GM19240 (cell line): Measurements from ENCODE around the gene MRPL16.
"Not testable (repeated sequence)": the region's sequence is repeated elsewhere in the genome, so short reads cannot be mapped to it uniquely, and the experiment has no call there.

Source experiments
- DNase-seq: peaks from one replicate; pipeline ENCODE4 v3.0.0; 2011; ENCODE audit warnings: low spot score; ENCODE audit not compliant: insufficient read length

MRPL16 gene

DNA sequence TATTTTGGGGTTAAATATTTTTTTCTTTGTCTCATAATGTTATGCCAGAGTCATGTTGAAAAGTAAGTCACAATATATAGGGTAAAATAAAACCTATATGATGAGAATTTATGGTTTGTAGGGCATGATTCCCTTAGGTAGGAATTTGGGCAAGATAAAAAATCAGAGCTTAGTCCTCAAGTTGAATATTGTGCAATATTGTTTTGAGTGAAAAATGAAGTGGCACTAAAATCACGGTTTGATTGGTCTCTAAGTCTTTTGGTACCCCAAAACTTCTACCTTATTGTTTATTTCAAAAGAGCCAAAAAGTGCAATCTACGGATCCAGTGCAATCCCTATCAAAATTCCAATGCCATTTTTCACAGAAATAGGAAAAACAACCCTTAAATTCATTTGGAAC, 1.6 kb upstream of the MRPL16 start:
- DNase-seq, result no peak

DNA sequence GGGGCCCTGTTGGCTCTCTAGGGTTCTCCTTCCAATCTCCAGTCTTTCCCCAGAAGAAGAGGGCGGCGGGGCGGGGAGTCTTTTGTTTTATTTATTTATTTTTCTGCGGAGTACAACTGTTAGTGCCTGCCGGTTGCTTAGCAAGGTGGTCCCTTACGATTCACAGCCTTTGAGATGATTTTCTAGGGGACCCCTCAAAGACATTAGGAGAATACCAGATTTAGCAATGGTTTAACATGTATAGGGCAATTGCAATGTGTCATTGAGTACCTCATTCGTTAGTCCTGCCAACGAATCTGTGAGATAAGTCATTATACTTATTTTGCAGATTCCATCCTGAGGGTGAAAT, 307 bp upstream of the MRPL16 start:
- no peak for DNase-seq

DNA sequence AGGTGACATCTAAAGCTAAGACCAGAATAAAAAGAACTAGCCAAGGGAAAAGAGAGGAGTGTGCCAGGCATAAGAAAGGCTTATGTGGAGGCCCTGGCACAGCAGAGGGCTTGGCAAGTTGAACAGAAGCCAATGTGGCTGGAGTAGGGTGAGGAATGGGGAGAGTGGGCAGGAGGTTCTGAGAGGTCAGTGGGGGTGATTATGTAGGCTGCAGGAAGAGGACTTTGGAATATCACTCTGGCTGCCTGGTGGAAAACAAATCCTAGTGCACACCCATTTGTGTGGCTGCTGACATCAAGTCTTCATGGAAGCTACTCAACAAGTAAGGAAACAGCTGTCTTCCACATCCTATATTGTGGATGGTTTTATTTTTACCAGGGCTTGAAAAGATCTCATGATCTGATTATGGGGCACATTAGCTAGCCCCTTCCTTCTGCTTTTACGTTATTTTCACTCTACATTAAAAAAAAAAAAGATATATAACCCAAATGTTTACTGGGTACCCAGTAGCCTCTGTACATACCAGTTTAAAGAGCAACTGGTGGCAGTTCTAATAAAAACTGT, 3.4 kb downstream of the MRPL16 start:
- no peak for DNase-seq

DNA sequence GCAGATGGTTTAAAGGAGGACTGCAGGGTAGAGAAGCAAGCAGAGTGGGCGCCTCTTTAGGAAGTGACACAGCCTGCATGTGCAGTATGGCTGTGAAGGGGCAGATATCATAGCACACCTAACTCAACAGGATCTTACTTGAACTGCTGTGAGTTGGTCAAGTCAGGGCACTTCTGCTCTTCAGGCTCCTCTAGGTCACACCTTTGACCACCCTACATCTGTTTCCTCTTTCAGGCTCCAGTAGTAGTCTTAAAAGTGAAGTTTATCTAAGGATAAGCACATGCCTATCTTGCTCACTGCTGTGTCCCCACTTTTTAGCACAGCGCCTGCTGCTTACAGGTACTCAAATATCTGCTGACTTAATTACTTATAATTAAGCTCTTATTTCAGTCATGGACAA, 6.5 kb downstream of the MRPL16 start:
- DNase-seq, result no peak

DNA sequence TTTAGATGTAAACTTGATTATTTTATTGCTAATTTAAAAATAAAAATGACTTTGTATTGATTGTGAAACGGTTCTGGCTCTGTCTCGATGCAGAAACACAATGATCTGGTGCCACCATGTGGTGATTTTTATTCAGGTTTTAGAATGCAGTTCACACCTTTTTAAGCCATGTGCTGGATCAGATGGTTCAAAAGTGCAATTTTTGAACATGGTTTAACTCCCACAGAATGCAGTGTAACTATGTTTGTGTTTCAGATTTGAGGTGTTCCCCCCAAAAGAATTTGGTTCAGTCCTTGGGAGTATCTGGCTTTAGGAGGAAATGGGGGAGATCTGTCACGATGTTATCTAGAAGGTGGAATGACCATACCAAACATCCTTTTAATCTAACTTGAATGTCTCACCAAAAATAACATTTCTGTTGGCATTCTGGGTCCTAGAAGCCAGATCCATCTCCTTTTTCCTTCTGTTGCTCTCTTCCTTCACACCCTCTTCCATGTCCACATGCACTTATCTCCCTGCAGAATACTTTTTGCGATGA, 7.9 kb downstream of the MRPL16 start:
- DNase-seq, result no peak

DNA sequence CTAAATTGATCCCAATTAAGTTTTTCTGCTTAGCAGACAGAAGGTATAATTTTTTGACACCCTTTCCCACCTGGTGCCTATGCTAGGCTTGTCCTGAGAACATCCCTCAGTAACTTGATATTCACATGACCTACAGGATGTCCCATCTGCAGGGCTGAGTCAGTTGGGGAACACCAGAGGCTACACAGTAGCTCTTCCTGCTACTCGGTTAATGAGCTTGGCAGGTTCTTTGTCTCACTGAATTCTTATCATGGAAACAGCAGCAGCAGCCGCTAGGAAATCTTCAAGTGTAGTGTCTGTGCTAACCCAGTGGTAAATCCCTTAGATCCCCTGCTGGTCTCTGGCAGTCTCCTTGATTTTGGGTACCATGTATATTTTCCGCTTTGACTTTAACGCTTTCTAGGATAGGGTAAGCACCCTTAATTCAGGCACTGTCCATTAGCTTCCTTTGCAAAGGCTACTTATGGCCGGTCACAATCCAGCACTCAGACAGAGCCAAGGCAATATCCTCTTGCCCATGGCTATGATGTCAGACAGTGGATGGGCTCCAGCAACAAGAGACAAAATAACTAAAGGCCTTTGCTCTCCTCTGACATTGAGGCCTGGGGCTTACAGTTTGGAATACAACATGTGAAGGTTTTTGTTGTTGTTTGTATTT, 8.5 kb downstream of the MRPL16 start:
- DNase-seq, result no peak

DNA sequence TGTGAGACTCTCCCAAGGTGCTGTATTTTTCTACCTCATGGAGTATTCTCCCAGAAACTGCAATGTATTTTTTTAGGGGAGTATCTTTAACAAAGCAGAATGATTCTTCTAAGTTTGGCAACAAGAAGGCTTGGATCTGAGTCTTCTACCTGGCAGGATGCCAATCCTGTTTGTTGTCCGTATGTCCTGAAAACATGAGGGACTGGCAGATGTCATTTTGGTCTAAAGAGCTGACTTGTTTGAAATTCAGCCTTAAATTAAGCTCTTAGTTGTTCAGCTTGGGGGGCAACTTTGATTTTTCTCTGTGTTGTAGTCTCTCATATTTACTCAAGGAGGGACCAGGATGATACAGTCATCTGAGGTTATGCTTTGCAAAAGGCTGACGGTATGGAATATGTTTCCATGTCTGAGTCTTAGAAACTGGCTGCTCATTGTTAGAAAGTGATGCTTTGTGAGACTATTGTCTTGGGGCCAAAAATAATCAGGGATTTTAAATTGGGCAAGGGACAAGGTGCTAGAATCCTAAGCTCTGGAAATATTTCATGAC, 9.3 kb downstream of the MRPL16 start:
- DNase-seq, result no peak

DNA sequence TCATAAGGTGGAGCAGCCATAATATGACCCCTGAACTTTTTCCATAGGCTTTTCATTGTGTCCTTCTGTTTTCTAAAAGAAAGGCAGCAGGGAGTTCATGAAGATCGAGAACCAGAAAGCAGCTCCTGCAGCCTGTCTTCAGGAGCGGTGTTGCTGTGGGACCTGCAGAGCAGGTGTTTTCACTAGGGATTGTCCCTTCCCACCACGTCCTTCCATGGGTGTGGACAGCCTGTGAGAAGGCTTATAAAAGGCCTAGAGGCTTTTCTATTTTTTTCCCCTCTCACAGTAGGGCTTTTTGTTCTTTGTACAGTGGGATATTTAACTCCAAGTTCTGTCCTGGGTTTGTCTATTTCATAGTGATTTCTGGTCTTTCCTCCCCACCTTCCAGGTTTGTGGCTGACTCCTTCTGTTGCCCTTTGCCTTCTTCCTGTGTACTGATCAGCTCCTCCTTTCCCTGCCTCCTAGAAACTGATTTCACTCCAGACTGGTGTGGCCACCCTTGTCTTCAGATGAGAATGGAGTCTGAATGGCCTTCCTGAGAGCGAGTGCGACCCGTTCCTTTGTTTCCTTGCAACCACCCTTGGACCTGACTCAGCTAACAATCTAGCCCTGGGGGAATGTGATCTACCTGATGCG, 10.1 kb downstream of the MRPL16 start:
- no peak for DNase-seq

DNA sequence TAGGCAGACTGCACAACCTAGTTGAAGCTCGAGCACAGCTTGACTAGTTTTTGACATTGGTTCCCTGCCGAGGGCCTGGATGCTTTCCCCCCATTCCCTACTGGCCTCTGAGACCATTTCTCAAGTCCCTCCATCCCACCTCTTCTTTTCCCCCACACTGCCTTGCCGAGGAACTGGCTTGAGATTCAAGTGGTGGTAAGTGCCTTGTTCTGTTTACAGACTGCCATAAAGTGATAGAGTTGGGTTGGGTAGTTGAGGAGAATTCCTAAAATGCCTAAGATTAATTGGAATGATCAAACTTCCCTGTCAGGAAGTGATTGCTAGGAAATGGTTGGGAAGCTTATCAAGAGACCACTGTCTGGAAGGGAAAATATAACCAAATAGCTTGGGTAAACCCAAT, 16.2 kb downstream of the MRPL16 start:
- no peak for DNase-seq

DNA sequence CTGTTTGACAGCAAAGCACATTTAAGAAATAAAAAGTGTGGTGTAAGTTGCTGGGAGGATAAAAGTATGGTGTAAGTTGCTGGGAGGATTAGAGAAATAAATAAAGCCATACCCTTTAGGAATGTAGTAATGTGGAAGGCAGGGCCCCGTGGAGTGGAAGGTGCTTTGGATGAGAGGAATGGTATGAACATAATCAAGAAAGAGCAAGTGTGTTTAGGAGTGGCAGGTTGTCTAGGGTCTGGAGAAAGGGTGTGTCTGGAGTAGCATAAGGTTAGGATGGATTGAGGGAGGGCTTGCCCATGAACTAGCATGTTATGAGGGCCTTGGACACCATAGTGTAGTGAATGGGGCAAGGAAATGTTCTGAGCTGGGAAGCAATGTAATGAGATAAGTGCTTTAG, 18.1 kb downstream of the MRPL16 start:
- DNase-seq, result no peak

DNA sequence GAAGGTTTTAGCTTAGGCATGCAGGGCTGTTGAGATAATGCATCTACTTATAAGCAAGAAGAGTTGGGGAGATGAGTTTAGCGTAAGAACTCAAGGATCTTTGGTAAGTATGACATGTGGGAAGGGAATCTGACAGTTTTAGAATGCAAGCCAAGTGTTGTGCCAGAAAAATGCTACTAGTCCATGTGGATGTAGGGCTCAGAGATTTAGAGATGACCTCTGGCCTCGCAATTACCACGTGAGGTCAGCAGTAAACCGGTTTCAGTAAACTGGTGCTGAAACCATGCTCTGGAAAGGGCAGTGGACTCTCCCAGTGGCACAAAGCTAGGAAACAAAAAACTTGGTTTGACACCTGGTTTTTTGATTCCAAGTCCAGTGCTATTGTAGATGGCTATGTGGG, 18.9 kb downstream of the MRPL16 start:
- no peak for DNase-seq

DNA sequence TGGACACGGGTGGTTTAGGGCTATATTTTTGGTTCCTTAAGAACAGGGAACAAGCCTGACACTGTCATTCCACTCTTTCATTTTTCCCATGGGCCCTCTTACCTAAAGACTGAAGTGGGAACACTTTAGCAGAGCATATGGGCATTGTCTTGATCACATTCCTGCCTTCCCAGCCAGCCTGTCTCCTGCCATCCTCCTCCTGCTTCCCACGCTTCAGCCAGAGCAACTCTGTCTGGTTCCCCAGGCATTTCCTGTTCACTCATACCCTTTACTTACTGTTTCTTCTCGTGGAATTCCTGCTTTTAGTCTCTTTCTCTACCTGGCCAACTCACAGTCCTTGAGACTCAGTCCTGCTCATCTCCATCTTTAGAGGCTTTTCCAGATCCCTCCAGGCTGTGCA, 22.8 kb downstream of the MRPL16 start:
- no peak for DNase-seq

DNA sequence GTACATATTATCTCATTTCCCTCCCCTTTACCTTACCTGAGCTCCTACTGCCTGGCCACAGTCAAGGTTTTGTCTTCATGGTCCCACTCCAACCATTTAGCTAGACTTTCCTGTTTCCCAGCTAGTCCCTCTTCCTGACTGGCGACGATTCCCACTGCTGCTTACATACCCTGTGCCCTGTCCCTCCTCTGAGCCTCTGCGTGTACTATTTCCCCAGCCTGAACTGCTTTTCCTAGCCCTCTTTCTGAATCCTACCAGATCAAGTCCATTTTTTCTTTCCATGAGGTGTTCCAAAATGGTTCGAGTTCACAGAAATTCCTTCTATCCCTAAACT, 23.4 kb downstream of the MRPL16 start:
- DNase-seq, result no peak

DNA sequence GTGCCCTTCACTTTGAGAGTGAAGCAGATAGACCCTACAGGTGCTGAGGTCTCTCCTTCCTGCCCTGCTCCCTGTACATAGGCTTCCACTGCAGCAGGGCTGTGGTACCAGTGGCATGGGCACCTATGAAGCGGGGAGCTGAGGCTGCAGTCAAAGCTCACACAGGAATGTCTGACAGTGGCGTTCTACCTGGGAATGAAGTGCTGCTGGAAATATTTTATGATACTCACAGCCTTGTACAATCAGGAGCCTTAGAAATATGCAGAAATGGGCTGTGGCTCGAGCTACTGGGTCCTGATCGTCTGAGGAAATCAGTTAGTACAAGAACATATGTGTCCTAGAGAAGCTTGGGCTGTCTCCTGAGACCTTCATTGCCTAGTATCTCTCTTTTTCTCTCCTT, 24.8 kb downstream of the MRPL16 start:
- no peak for DNase-seq

DNA sequence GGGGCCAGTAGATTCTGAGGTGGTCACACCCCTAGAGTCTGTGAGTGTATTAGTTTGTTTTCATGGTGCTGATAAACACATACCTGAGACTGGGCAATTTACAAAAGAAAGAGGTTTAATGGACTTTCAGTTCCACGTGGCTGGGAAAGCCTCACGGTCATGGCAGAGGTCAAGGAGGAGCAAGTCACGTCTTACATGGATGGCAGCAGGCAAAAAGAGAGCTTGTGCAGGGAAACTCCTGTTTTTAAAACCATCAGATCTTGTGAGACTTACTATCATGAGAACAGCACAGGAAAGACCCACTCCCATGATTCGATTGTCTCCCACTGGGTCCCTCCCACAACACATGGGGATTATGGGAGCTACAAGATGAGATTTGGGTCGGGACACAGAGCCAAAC, 26.1 kb downstream of the MRPL16 start:
- not testable (repeated sequence) for DNase-seq

DNA sequence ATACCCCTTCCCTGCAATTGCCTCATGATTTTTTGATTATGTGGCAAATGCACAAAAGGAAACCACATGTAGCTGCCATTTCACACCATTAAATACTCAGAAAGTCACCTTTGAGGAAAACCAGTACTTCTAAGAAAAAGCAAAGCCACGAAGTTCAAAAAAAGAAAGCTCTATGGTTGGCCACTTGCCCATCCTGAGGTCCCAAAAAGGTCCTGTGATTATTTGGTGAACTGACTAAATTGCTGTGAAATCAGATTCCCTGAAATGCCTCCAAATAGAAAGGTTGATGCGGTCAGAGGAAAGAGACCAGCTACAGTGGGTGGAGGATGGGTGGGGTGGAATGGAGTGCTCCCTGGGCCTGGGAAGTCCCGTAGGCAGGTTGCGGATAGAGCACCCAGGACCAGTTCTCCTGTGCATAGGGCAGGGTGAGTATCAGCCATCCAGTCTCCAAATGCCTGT, 26.9 kb downstream of the MRPL16 start:
- no peak for DNase-seq

DNA sequence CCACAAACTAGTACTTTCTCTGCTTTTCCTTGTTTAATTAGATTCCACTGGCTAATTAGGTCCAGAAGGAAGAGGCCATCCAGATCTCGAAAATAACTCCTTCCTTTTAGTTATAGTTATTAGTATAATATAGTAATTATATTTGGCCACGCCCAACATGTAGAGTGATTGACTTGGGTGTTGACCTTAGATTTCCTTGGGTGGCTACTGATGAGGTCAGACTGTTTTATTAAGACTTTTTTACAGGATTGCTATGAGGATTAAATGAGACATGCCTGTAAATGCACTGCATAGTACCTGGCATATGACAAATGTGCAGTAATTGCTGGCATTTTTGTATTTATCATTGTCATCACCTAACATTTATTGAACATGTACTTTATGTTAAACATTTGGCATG, 28.5 kb downstream of the MRPL16 start:
- no peak for DNase-seq

DNA sequence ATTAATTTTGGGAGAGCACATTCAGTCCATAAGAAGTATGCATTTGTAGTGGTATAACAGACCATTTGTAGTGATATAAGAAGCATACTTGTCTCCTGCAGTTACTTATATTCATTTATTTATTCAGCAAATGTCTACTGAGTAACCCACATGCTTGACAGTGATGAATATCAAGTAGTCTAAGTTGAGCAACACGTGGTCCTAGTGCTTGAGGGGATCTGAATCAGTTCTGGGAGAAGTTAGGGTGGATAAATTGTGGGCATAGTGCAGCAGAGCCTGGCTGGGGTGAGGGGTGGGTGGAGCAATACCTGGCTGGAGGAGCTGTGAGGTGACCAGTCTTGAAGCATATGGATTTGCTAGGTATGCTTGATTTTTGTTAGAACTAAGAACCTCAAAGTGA, 31.1 kb downstream of the MRPL16 start:
- no peak for DNase-seq

DNA sequence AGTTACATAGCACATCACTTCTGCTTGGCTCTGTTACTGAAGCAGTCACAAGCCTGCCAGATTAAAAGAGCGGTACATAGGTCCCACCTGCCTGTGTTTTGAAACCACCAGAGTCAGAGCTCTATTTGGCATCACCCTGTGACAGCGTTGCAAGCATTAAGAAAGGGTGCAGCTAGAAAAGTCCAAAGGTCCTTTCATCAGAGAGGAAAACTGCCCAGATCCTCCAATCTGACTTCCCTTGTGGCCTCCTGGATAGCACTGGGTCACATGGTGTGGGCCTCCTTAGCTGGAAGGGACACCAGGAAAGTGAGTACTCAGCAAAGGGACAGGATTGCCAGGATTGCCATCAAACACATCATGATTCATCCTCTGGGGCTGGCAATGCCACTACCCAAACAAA, 32.5 kb downstream of the MRPL16 start:
- no peak for DNase-seq

DNA sequence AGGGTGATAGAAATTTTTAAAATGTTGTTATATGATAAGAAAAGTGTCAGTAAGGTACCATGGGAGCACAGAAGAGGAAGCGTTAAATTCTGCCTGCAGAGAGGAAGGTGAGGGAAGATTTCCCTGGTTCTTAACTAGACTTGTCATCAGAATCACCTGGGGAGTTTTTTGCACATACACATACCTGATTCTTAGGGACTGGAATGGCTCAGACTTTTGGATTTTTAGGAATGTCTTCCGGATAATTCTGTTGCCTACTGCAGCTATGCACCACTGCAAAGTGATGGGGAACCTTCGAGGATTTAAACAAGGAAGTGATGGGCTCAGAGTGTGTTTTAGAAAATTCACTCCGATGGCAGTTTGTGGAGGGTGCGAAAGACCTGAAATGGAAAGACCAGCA, 33.5 kb downstream of the MRPL16 start:
- DNase-seq, result no peak

DNA sequence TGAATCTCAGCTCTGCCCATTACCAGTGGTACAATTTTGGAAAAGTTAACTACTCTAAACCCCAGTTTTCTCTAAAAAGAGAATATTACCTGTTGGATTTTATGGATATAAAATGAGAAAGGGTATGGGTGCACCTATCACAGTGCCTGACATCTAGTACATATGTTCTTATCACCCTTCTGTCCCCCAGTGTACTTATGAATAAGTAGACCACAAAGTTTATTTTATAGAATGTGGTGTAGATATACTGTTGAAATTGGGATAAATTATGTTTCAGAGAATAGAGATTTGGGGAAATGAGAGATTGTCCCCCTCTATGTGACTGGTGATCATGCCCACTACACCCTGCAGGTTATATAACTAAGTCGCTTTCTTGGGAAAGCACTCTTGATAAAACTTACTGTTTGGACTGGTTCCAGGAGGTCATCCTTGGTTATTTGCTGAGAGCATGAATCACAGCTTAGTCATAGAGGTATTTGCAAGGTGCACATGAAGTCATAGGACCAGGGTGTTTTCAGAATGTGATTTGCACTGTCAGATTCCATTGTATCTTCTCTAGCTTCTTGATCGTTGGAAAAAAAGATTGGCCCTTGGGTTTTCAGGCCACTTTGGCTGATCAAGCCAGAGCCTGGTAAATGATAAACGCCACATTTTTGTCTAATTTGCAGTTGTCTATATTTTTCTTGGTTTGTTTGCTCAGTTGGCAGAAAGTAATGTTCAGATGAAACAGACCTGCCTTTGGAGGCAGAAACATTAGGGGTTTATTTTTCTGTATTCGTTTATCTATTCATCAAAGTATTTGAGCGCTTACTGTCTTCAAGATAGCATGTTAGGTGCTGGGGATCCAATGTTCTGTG, 34.1 kb downstream of the MRPL16 start:
- DNase-seq, result no peak

DNA sequence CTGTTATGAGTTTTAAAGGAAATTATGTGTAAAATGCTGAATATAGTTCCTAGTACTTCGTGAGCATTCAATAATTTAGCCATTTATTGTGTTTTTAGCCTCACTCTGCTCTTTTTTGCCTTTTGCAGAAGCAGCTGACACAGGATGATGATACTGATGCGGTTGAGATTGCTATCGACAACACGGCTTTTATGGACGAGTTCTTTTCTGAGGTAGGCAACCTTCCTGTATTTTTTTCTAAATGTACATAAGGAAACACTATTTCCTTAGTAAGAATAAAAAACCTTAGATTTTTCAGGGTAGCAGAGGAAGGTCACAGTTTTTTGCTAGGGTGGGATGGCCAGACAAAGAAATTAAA, 37.5 kb downstream of the MRPL16 start:
- no peak for DNase-seq
